K562 (cell line): ENCODE data around the gene DNAAF3. TPM values are rescaled to one million over a fixed set of nuclear protein-coding genes. Genes with fewer than 3 reads are reported as not detected.

Experiments
- CREB1 ChIP-seq, 2 experiments: sonication (generic) in 1 of 2; formaldehyde crosslinking in 1 of 2; IDR thresholded peaks; 2 replicates each; pipeline versions ENCODE4 v1.6.1 to v1.8.0; 2012 to 2022; ENCODE audit warnings: inconsistent platforms in 1 of 2, mild to moderate bottlenecking in 1 of 2, missing genetic modification reagents in 1 of 2, moderate library complexity in 1 of 2
- HSF4 ChIP-seq: fragments of 250-450 bp; sonication (Bioruptor Pico); IDR thresholded peaks from 2 replicates; pipeline ENCODE4 v2.1.2; 2022; ENCODE audit warnings: mild to moderate bottlenecking, moderate library complexity, borderline replicate concordance
- L3MBTL2 ChIP-seq: fragments of 450-650 bp; IDR thresholded peaks from 2 replicates; pipeline ENCODE4 v1.6.1; 2016; ENCODE audit warnings: mild to moderate bottlenecking, moderate library complexity
- PCBP1 ChIP-seq: fragments of 200-400 bp; formaldehyde crosslinking; IDR thresholded peaks from 2 replicates; pipeline ENCODE4 v1.6.1; 2018; ENCODE audit warnings: mild to moderate bottlenecking, low read depth, low read length; ENCODE audit not compliant: poor library complexity, severe bottlenecking
- ZNF583 ChIP-seq: fragments of 250-450 bp; sonication (Bioruptor Pico); IDR thresholded peaks from 2 replicates; pipeline ENCODE4 v1.4.0; 2020
- polyA plus RNA-seq, 8 experiments: library from polyadenylated mRNA; depleted of rRNA in 4 of 8; stranded (reverse) in 5 of 8; unstranded in 3 of 8; fragments of >200 nt; fragmentation: Nextera tagmentation in 2 of 8; fragmentation: Illumina TruSeq in 1 of 8; extraction: Ambion mirVana in 2 of 8; extraction: Trizol in 1 of 8; gene quantifications; 2 replicates each; pipeline versions ENCODE4 v1.2.1 to v1.2.3, GENCODE V29; 2011 to 2014; ENCODE audit warnings: inconsistent platforms in 1 of 8, missing spikeins in 1 of 8
- total RNA-seq, 7 experiments: library from RNA; depleted of rRNA in 6 of 7; stranded (reverse); fragments of >200 nt in 6 of 7; fragmentation: Illumina TruSeq in 2 of 7; extraction: Trizol in 2 of 7; gene quantifications; 2 replicates each; pipeline versions ENCODE4 v1.2.1 to v1.2.3, GENCODE V29; 2011 to 2021; ENCODE audit warnings: low replicate concordance in 1 of 7
- TF ChIP-seq, protein P1 (sequence below), 2 experiments: fragments of 450-650 bp in 1 of 2; sonication (generic) in 1 of 2; formaldehyde crosslinking in 1 of 2; IDR thresholded peaks; 2 replicates each; pipeline versions ENCODE4 v1.7.1 to v1.9.0; 2016 to 2022; ENCODE audit warnings: inconsistent platforms in 1 of 2, mild to moderate bottlenecking in 1 of 2, missing genetic modification reagents in 1 of 2
- TF ChIP-seq, protein P2 (sequence below): sonication (generic); formaldehyde crosslinking; IDR thresholded peaks from 2 replicates; pipeline ENCODE4 v1.8.0; 2022; ENCODE audit warnings: mild to moderate bottlenecking, missing genetic modification reagents, borderline replicate concordance
- TF ChIP-seq, protein P3 (sequence below): fragments of 250-450 bp; sonication (Bioruptor Pico); IDR thresholded peaks from 2 replicates; pipeline ENCODE4 v1.8.0; 2022; ENCODE audit warnings: moderate library complexity, mild to moderate bottlenecking, inconsistent platforms
- TF ChIP-seq, protein P4 (sequence below): IDR thresholded peaks from 2 replicates; pipeline ENCODE4 v1.6.1; 2016; ENCODE audit warnings: missing genetic modification characterization, missing compliant biosample characterization

DNAAF3 gene
- total and polyA plus RNA-seq, 9 of the 15 experiments (the other 6 are each of a cell fraction or from before 2014, with no cell fraction given), result 21.6 to 61.5 (median 43.0) TPM

DNA sequence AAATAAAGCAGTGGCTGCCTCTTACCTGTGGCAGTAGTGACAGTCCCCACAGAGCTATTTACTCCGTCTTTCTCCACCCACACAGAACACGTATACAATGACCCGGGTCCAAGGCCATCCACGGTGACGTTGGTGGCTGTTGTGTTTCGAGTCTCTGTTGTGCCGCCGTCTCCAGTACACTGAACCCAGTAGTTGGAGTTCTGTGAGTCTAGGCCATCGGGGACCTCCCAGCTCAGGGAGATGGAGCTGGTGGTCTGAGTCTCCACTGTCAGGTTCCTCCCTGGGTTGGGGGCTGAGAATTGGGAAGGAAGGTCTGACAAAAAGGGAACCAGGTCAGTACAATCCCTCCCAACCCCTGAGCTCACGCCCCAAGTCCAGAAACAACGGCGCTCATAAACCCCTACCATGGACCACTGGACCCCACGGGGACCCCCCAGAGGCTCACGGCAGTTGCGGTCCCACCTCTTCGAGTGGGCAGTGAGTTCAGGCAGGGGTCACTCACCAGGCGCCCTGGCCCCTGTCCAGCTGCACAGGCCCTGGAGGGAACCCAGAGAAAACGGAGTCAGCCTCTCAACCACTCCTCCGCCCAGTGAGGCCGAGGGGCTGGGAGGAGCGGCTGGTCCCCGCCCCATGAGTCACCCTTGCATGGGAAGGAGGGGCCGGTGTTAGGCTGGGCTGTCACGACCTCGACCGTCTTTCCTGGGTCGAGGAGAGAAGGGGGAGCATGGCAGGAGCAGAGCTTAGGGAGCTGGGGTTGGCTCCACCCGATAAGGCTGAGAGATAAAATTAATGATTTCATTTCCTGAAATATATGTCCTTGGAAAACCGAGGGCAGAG lies 40.5 kb upstream of the DNAAF3 start (continued):
- TF ChIP-seq, protein P1, sequence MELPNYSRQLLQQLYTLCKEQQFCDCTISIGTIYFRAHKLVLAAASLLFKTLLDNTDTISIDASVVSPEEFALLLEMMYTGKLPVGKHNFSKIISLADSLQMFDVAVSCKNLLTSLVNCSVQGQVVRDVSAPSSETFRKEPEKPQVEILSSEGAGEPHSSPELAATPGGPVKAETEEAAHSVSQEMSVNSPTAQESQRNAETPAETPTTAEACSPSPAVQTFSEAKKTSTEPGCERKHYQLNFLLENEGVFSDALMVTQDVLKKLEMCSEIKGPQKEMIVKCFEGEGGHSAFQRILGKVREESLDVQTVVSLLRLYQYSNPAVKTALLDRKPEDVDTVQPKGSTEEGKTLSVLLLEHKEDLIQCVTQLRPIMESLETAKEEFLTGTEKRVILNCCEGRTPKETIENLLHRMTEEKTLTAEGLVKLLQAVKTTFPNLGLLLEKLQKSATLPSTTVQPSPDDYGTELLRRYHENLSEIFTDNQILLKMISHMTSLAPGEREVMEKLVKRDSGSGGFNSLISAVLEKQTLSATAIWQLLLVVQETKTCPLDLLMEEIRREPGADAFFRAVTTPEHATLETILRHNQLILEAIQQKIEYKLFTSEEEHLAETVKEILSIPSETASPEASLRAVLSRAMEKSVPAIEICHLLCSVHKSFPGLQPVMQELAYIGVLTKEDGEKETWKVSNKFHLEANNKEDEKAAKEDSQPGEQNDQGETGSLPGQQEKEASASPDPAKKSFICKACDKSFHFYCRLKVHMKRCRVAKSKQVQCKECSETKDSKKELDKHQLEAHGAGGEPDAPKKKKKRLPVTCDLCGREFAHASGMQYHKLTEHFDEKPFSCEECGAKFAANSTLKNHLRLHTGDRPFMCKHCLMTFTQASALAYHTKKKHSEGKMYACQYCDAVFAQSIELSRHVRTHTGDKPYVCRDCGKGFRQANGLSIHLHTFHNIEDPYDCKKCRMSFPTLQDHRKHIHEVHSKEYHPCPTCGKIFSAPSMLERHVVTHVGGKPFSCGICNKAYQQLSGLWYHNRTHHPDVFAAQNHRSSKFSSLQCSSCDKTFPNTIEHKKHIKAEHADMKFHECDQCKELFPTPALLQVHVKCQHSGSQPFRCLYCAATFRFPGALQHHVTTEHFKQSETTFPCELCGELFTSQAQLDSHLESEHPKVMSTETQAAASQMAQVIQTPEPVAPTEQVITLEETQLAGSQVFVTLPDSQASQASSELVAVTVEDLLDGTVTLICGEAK (IDR thresholded peaks at IDR 0.05), result 0 out of 2 replicates have a peak, but pooled peaks have one; percentile 41
- TF ChIP-seq, protein P1 (CRISPR knock-in tag; IDR thresholded peaks at IDR 0.05), result no peak
- TF ChIP-seq HSF4 (no peak), PCBP1 (no peak), ZNF583 (no peak), CREB1 (IDR thresholded peaks at IDR 0.05) (no peak), CREB1 (CRISPR knock-in tag; IDR thresholded peaks at IDR 0.05) (no peak), L3MBTL2 (peak; percentile 82)
- TF ChIP-seq, protein P2, sequence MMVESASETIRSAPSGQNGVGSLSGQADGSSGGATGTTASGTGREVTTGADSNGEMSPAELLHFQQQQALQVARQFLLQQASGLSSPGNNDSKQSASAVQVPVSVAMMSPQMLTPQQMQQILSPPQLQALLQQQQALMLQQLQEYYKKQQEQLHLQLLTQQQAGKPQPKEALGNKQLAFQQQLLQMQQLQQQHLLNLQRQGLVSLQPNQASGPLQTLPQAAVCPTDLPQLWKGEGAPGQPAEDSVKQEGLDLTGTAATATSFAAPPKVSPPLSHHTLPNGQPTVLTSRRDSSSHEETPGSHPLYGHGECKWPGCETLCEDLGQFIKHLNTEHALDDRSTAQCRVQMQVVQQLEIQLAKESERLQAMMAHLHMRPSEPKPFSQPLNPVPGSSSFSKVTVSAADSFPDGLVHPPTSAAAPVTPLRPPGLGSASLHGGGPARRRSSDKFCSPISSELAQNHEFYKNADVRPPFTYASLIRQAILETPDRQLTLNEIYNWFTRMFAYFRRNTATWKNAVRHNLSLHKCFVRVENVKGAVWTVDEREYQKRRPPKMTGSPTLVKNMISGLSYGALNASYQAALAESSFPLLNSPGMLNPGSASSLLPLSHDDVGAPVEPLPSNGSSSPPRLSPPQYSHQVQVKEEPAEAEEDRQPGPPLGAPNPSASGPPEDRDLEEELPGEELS (CRISPR knock-in tag), result no peak
- TF ChIP-seq, protein P3, sequence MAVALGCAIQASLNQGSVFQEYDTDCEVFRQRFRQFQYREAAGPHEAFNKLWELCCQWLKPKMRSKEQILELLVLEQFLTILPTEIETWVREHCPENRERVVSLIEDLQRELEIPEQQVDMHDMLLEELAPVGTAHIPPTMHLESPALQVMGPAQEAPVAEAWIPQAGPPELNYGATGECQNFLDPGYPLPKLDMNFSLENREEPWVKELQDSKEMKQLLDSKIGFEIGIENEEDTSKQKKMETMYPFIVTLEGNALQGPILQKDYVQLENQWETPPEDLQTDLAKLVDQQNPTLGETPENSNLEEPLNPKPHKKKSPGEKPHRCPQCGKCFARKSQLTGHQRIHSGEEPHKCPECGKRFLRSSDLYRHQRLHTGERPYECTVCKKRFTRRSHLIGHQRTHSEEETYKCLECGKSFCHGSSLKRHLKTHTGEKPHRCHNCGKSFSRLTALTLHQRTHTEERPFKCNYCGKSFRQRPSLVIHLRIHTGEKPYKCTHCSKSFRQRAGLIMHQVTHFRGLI, result no peak
- TF ChIP-seq, protein P4, sequence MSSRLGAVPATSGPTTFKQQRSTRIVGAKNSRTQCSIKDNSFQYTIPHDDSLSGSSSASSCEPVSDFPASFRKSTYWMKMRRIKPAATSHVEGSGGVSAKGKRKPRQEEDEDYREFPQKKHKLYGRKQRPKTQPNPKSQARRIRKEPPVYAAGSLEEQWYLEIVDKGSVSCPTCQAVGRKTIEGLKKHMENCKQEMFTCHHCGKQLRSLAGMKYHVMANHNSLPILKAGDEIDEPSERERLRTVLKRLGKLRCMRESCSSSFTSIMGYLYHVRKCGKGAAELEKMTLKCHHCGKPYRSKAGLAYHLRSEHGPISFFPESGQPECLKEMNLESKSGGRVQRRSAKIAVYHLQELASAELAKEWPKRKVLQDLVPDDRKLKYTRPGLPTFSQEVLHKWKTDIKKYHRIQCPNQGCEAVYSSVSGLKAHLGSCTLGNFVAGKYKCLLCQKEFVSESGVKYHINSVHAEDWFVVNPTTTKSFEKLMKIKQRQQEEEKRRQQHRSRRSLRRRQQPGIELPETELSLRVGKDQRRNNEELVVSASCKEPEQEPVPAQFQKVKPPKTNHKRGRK (tag), result no peak
